CD4-positive, alpha-beta T cell treated with Interleukin-6 for 4 hours (primary cell): ENCODE data around the gene DMWD.

Experiments
- DNase-seq: peaks from one replicate; pipeline ENCODE4 v3.0.0-alpha.2; 2020; ENCODE audit warnings: mixed read lengths

DMWD gene

DNA sequence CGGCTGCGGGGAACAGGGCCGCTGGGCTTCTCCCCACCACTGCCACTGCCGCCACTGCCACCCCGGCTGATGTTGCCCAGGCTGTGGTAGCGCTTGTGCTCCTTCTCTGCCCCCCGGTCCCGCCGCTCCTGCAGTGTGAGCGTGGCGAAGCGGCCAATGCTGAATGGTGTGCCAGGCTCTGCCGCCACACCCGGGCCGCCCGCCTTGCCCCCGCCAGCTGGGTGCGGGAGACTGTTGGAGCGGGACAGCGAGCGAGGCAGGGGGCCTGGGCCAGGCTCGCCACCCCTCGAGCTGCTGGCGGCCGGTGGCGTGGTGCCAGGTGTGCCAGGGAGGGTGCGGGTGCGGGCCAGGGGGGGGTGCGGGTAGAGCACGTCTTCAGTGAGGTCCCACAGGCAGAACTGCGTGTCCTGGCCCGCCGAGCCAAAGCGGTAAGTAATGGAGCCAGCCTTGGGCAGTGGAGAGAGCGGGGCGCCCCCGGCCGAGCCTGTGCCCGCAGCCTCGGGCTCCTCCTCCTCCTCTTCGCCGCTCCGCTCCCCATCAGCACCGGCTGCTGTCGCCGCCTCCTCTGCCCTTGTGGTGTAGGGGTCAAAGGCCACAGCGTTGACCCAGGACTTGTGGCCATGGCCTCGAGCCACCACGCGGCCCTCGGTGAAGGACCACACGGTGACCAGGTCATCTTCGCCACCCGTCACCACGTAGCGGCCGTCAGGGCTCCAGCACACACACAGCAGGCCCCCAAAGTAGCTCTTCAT lies 6.7 kb downstream of the DMWD start:
- no peak for DNase-seq

- no peak for DNase-seq
Measured at GRCh38 chr19:45785097-45785496, 7.5 kb downstream of the DMWD start.

DNA sequence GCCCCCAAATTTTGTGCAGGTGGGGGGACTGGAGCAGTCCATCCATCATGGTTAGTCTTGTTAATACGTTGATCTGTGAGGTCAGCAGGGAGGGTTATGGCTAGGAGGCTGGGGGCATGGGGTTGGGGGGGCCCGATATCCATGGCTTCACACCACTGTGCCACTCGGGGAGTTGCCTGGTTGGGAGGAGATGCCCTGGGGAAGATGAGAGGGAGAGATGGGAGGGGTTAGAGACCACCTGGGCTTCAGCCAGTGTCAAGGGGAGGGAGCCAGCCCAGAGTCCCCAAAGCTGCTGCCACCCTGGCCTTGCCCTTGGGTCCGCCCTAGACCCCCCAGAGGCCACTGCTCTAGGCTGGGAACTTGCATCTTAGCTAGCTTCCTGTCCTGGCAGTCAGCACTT lies 8.5 kb downstream of the DMWD start:
- DNase-seq = no peak

- no peak for DNase-seq
Measured at GRCh38 chr19:45782820-45783785, 9.5 kb downstream of the DMWD start.

GRCh38 chr19:45782162-45782691 lies 10.4 kb downstream of the DMWD start, which contains the start of gene DMPK:
Gene DMPK, minus strand, starts transcription at chr19:45782490. Its CDS starts 138 bp downstream, at chr19:45782352.
- no peak for DNase-seq

GRCh38 chr19:45781214-45782161 lies 11.2 kb downstream of the DMWD start:
- no peak for DNase-seq

GRCh38 chr19:45780448-45781213 lies 12.0 kb downstream of the DMWD start:
- no peak for DNase-seq

GRCh38 chr19:45780146-45780447 lies 12.5 kb downstream of the DMWD start:
- no peak for DNase-seq

DNA sequence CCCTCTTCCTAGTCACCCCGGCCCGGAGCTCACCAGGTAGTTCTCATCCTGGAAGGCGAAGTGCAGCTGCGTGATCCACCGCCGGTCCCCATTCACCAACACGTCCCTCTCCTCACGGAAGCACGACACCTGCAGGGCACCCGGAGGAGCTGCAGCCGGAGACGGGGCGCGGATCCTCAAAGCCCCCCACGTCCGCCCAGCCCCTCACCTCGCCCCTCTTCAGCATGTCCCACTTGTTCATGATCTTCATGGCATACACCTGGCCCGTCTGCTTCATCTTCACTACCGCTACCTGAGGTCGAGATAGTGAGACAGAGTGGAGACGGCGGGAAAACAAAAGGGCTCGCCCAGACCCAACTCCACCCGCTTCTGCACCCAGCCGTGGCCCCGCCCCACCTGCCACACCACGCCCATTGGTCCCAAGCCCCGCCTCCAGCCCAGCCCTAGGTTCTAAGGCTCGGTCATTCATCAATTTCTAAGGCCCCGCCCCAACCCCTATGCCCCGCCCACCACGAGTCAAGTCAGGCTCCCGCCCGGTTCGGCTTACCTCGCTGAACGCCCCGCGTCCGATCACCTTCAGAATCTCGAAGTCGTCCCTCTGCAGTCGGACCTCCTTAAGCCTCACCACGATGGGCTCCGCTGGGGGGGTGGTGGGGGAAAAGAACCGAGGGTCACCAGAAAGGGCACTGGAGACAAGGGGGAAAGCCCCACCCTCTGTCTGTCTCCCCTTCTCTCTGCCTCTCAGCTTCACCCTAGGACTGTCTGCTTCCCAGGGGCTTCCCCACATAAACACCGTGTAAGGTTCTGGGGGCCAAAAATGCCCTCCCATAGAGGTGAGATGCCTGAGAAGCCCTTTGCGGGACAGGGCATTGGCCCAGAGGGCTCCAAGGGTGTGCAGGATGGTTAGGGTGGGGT lies 13.2 kb downstream of the DMWD start:
- peak; percentile 77 for DNase-seq

DNA sequence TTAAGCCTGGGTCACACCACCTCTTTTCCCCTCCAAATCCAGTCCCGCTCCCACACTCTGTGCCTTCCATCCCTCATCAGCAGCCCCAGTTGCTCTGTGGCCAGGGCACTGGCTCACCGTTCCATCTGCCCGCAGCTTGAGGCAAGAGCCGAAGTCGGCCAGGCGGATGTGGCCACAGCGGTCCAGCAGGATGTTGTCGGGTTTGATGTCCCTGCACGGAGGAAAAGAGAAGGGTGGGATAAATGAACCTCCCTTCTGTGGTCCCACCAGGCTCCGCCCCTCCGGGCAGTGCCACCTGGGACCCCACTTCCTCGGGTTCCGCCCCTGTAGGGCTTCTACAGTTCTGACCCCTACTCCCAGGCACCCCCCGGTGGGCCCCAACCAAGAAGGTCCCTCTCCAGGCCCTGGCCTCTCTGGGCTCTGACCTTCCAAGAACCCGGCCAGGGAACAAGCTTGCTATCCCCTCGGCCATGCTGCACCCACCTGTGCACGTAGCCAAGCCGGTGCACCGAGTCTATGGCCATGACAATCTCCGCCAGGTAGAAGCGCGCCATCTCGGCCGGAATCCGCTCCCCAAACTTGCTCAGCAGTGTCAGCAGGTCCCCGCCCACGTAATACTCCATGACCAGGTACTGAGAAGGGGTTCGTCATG lies 14.5 kb downstream of the DMWD start:
- DNase-seq = no peak

GRCh38 chr19:45777395-45777961 lies 15.2 kb downstream of the DMWD start:
- DNase-seq = no peak

DNA sequence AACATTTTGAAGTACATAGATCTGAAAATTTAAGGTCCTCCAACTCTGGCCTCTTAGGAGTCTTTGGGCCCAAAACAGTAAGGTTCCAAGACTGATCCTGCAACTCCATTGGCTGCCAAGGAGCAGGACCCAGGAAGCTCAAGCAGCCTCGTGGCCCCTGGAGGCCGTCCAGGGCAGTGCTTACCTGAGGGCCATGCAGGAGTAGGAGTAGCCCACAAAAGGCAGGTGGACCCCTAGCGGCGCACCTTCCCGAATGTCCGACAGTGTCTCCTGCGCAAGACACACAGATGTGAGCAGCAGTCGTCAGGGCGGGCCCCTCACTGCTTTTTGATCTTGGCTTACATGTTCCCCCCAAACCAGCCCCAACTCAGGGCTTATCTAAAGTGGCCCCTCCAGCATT lies 17.9 kb downstream of the DMWD start:
- DNase-seq = no peak

GRCh38 chr19:45773384-45773783 lies 19.3 kb downstream of the DMWD start:
- DNase-seq = no peak

GRCh38 chr19:45772912-45773311 lies 19.7 kb downstream of the DMWD start:
- DNase-seq = no peak

- DNase-seq = no peak
Measured at GRCh38 chr19:45772130-45772840, 20.4 kb downstream of the DMWD start.

GRCh38 chr19:45771311-45771933 lies 21.2 kb downstream of the DMWD start:
- no peak for DNase-seq

DNA sequence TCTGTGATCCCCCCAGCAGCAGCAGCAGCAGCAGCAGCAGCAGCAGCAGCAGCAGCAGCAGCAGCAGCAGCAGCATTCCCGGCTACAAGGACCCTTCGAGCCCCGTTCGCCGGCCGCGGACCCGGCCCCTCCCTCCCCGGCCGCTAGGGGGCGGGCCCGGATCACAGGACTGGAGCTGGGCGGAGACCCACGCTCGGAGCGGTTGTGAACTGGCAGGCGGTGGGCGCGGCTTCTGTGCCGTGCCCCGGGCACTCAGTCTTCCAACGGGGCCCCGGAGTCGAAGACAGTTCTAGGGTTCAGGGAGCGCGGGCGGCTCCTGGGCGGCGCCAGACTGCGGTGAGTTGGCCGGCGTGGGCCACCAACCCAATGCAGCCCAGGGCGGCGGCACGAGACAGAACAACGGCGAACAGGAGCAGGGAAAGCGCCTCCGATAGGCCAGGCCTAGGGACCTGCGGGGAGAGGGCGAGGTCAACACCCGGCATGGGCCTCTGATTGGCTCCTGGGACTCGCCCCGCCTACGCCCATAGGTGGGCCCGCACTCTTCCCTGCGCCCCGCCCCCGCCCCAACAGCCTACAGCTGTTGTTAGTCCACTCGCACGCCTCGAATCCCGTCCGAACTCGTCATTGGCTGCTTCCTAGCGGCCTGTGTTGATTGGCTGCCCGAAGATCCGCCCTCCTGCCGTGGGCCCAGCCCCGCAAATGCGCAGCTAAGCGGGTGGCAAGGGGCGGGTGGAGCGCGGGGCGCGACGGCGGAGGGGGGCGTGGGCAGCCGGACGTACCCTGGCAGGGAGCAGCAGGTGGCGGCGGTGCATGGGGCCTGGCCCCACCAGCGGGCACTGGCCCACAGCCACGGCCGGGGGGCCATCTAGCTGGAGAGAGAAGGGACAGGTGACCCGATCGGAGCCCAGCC lies 22.2 kb downstream of the DMWD start:
- peak; percentile 92 for DNase-seq

- no peak for DNase-seq
Measured at GRCh38 chr19:45769821-45770191, 22.8 kb downstream of the DMWD start.
